Astrocyte of the cerebellum (primary cell): Measurements from ENCODE around the gene PRTFDC1.

Experiments
- DNase-seq: peaks from one replicate; pipeline ENCODE4 v3.0.0-alpha.2; 2011; ENCODE audit warnings: low read depth
- H3K4me3 ChIP-seq: 2 replicates; pipeline ENCODE4 v1.5.1; 2011; ENCODE audit warnings: mild to moderate bottlenecking, low read depth, low read length, moderate library complexity
- in situ Hi-C: cut with HindIII; loops from 2 replicates; pipeline ENCODE4 v1.10.0; 2017; ENCODE audit warnings: low sequenced_read_pairs
- TF ChIP-seq, protein P1 (sequence below): IDR thresholded peaks from 2 replicates; pipeline ENCODE4 v1.5.1; 2012; ENCODE audit warnings: low read length, low read depth, moderate library complexity, mild to moderate bottlenecking; ENCODE audit errors: missing control alignments

Gene PRTFDC1

GRCh38 chr10:24804956-24805355, 147.4 kb downstream of the PRTFDC1 start:
- DNase-seq: no peak
- TF ChIP-seq, protein P1, sequence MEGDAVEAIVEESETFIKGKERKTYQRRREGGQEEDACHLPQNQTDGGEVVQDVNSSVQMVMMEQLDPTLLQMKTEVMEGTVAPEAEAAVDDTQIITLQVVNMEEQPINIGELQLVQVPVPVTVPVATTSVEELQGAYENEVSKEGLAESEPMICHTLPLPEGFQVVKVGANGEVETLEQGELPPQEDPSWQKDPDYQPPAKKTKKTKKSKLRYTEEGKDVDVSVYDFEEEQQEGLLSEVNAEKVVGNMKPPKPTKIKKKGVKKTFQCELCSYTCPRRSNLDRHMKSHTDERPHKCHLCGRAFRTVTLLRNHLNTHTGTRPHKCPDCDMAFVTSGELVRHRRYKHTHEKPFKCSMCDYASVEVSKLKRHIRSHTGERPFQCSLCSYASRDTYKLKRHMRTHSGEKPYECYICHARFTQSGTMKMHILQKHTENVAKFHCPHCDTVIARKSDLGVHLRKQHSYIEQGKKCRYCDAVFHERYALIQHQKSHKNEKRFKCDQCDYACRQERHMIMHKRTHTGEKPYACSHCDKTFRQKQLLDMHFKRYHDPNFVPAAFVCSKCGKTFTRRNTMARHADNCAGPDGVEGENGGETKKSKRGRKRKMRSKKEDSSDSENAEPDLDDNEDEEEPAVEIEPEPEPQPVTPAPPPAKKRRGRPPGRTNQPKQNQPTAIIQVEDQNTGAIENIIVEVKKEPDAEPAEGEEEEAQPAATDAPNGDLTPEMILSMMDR: no peak
- no peak overlapping the region for H3K4me3 ChIP-seq
- in situ Hi-C loops: no loop called here

DNA sequence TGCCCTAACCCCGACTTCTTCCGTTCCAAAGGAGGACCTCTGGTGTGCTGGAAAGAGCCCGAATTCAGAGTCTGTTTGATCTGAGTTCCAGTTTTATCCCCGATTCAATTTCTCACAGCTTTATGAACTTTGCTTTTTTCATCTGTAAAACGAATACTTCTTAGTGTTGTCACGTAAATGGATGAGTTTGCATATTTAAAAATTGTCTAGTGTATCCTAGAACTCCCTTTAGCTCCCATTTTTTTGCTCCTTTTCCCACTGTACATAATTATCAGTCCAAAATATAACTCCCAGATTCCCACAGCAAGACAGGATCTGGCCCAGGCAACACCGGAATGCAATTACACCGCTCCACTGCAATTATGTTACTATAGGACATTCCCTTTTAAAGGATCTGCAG, 148.0 kb downstream of the PRTFDC1 start:
- in situ Hi-C loops: no loop called here
- TF ChIP-seq, protein P1: no peak
- DNase-seq: no peak
- H3K4me3 ChIP-seq: no peak overlapping the region

DNA sequence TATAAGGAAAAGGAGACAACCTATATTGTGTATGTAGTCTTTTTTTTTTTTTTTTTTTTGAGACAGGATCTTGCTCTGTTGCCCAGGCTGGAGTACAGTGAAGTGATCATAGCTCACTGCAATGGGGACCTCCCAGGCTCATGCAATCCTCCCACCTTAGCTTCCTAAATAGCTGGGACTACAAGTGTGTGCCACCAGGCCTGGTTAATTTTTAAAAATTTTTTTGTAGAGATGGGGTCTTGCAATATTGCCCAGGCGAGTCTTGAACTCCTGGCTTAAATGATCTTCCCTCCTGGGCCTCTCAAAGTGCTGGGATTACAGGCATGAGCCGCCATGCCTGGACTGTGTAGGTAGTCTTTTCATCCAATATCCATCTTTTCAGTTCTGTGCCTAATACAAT, 150.0 kb downstream of the PRTFDC1 start:
- DNase-seq: no peak
- TF ChIP-seq, protein P1: no peak
- in situ Hi-C loops: no loop called here
- H3K4me3 ChIP-seq: no peak overlapping the region

DNA sequence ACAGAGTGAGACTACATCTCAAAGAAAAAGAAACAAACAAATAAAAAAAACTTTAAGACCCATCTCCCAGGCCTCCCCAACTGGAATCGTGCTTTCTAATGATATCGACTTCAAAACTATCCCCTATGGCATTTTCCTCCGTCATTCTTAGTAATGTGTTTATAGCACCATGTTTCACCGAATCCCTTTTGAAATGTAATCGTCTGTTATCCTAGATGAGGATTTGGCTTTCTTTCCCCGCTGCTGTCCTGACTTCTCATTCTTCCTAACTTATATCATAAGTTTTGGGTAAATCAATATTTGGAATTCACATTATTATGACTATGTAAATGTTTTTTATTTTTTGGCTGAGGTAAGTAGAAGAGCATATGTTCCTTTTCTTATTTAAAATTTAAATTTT, 151.5 kb downstream of the PRTFDC1 start:
- in situ Hi-C loops: no loop called here
- DNase-seq: no peak
- no peak overlapping the region for H3K4me3 ChIP-seq
- TF ChIP-seq, protein P1: no peak
